Dermis lymphatic vessel endothelial cell (primary cell): ENCODE measurements around the gene MAGED2. TPM values are rescaled to one million over a fixed set of nuclear protein-coding genes. Genes with fewer than 3 reads are reported as not detected.

Experiments used
- total RNA-seq: library from RNA; depleted of rRNA; stranded (reverse); fragments of >200 nt; gene quantifications from 2 replicates; pipeline ENCODE4 v1.2.1, GENCODE V29; 2014

MAGED2 gene, protein sequence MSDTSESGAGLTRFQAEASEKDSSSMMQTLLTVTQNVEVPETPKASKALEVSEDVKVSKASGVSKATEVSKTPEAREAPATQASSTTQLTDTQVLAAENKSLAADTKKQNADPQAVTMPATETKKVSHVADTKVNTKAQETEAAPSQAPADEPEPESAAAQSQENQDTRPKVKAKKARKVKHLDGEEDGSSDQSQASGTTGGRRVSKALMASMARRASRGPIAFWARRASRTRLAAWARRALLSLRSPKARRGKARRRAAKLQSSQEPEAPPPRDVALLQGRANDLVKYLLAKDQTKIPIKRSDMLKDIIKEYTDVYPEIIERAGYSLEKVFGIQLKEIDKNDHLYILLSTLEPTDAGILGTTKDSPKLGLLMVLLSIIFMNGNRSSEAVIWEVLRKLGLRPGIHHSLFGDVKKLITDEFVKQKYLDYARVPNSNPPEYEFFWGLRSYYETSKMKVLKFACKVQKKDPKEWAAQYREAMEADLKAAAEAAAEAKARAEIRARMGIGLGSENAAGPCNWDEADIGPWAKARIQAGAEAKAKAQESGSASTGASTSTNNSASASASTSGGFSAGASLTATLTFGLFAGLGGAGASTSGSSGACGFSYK
- 168 and 227 TPM in 2 replicates for total RNA-seq

DNA sequence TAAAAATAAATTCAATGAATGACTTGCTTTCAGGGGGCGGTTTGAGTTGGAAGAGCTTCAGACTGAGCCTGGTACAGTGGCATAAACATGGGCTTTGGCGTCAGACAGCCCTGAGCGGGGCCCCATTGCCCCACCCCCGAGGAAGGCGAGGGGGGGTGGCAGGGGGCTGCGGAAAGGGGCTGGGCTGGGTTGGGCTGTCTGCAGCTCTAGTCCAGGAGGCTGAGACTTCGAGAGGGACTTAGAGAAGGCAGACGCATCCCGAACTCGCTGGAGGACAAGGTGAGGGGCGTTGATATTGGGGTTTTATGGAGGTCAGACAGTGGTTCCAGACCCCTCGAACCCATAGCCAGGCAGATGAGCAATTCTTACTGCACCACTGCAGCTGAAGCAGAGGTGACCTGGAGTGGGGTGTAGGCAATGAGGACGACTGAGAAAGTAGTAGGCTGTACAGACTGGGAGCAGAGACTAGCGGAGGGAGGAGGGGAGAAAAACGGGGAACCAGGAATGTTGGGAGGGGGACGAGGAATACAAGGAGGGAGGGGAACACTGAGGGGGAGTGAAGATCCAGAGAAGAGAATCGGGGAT lies at the start of gene MAGED2:
MAGED2 (plus strand) TSS at position 222 of the 585 bp plus-strand sequence. CDS start 1,587 bp downstream, outside the sequence.

DNA sequence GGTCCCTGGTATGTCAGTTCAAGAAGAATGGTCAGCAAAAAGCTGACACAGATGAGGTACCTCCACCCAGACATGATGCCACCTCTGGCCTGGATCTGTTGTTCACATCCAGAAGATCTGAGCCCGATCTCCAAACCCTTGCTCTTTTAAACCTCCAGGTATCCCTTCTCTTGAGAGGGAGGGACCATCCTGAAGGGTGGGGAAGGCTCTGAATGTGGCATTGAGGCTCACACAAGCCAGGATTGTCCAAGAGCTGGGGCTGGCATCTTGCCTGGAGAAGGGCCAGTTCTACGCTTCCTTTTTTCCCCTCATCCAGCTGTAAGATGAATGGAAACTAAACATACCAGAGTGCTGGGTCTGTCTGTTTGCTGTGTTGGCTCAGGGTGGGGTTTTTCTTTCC lies 9.4 kb upstream of the MAGED2 start, which contains the start of gene ITIH6:
ITIH6 (minus strand) TSS at position 119 of the 400 bp plus-strand sequence; CDS start at position 74, 45 bp downstream.

Other genes with a start within 250 kb of the MAGED2 start
- gene ITIH6, start 9.5 kb upstream of the MAGED2 start, total RNA-seq, result not detected in 2 replicates
- 0.43 and 2.9 TPM in 2 replicates for gene TRO, start 113.1 kb downstream of the MAGED2 start, total RNA-seq
- gene PFKFB1, start 186.4 kb downstream of the MAGED2 start, total RNA-seq, result under 0.01 TPM in 2 replicates
- gene APEX2, start 192.6 kb downstream of the MAGED2 start, total RNA-seq, result 5.1 and 5.7 TPM in 2 replicates
- not detected in 2 replicates for gene ALAS2, start 223.2 kb downstream of the MAGED2 start, total RNA-seq